Dedifferentiated amniotic fluid mesenchymal stem cell (primary cell): ENCODE data around the gene CACNG4.
"Not testable (repeated sequence)": the region's sequence is repeated elsewhere in the genome, so short reads cannot be mapped to it uniquely, and the experiment has no call there.

Experiments
- DNase-seq: peaks from one replicate; pipeline ENCODE4 v3.0.0-alpha.2; 2016; ENCODE audit errors: extremely low spot score

The CACNG4 gene

GRCh38 chr17:67018471-67019434, 54.2 kb downstream of the CACNG4 start:
- DNase-seq, result no peak

GRCh38 chr17:67019809-67020208, 55.3 kb downstream of the CACNG4 start:
- no peak for DNase-seq

- DNase-seq, result no peak
These were observed 55.8 kb downstream of the CACNG4 start for GRCh38 chr17:67020293-67020766.

- no peak for DNase-seq
These were observed 56.7 kb downstream of the CACNG4 start for GRCh38 chr17:67021196-67021595.

GRCh38 chr17:67021743-67022450, 57.4 kb downstream of the CACNG4 start:
- DNase-seq, result no peak

- no peak for DNase-seq
These were observed 57.9 kb downstream of the CACNG4 start for GRCh38 chr17:67022451-67022810.

GRCh38 chr17:67024736-67025135, 60.2 kb downstream of the CACNG4 start:
- no peak for DNase-seq

GRCh38 chr17:67025216-67025792, 60.8 kb downstream of the CACNG4 start:
- DNase-seq, result no peak

- no peak for DNase-seq
These were observed 61.8 kb downstream of the CACNG4 start for GRCh38 chr17:67026341-67026740.

- DNase-seq, result no peak
These were observed 62.6 kb downstream of the CACNG4 start for GRCh38 chr17:67027031-67027628.

- DNase-seq, result no peak
These were observed 66.1 kb downstream of the CACNG4 start for GRCh38 chr17:67030641-67031040.

GRCh38 chr17:67032382-67032781, 67.9 kb downstream of the CACNG4 start:
- DNase-seq, result no peak

- DNase-seq, result no peak
These were observed 68.5 kb downstream of the CACNG4 start for GRCh38 chr17:67032985-67033384.

- DNase-seq, result no peak
These were observed 69.1 kb downstream of the CACNG4 start for GRCh38 chr17:67033613-67034012.

- DNase-seq, result no peak
These were observed 70.9 kb downstream of the CACNG4 start for GRCh38 chr17:67035131-67036083.

GRCh38 chr17:67038861-67039365, 74.4 kb downstream of the CACNG4 start:
- no peak for DNase-seq

- no peak for DNase-seq
These were observed 76.1 kb downstream of the CACNG4 start for GRCh38 chr17:67040652-67041051.

GRCh38 chr17:67041119-67041518, 76.6 kb downstream of the CACNG4 start:
- not testable (repeated sequence) for DNase-seq

GRCh38 chr17:67041531-67041930, 77.0 kb downstream of the CACNG4 start:
- DNase-seq, result no peak
